IPS-15b (cell line): ENCODE results near the gene ARMC8.

Experiments used
- H3K27me3 ChIP-seq: one replicate; pipeline ENCODE4 v1.6.1; 2013; ENCODE audit warnings: low read length; ENCODE audit not compliant: control insufficient read depth, insufficient read depth
- H3K36me3 ChIP-seq: one replicate; pipeline ENCODE4 v1.6.1; 2013; ENCODE audit warnings: low read length; ENCODE audit not compliant: control insufficient read depth, insufficient read depth
- H3K4me1 ChIP-seq: one replicate; pipeline ENCODE4 v1.6.1; 2013; ENCODE audit warnings: mild to moderate bottlenecking, low read length; ENCODE audit not compliant: control insufficient read depth, insufficient read depth
- H3K4me3 ChIP-seq: one replicate; pipeline ENCODE4 v1.5.1; 2013; ENCODE audit warnings: low read depth, low read length
- H3K9ac ChIP-seq: one replicate; pipeline ENCODE4 v1.6.1; 2013; ENCODE audit warnings: low read depth, mild to moderate bottlenecking, low read length
- H3K9me3 ChIP-seq: one replicate; pipeline ENCODE4 v1.6.1; 2013; ENCODE audit warnings: mild to moderate bottlenecking, low read length; ENCODE audit not compliant: control insufficient read depth, insufficient read depth

ARMC8 gene

GRCh38 chr3:138202945-138203701 is 16.0 kb downstream of the ARMC8 start:
- no peaks in the 10 kb centered on the region for H3K9me3 ChIP-seq
- no peaks in the 10 kb centered on the region for H3K27me3 ChIP-seq
- H3K4me3 ChIP-seq = no peak overlapping the region
- no peak overlapping the region for H3K9ac ChIP-seq
- peaks cover 5% of the 10 kb centered on the region for H3K4me1 ChIP-seq
- no peaks in the 10 kb centered on the region for H3K36me3 ChIP-seq

GRCh38 chr3:138203938-138204337 is 16.8 kb downstream of the ARMC8 start:
- no peaks in the 10 kb centered on the region for H3K27me3 ChIP-seq
- no peaks in the 10 kb centered on the region for H3K36me3 ChIP-seq
- no peaks in the 10 kb centered on the region for H3K9me3 ChIP-seq
- no peak overlapping the region for H3K4me3 ChIP-seq
- H3K4me1 ChIP-seq = peaks cover 5% of the 10 kb centered on the region
- no peak overlapping the region for H3K9ac ChIP-seq

DNA sequence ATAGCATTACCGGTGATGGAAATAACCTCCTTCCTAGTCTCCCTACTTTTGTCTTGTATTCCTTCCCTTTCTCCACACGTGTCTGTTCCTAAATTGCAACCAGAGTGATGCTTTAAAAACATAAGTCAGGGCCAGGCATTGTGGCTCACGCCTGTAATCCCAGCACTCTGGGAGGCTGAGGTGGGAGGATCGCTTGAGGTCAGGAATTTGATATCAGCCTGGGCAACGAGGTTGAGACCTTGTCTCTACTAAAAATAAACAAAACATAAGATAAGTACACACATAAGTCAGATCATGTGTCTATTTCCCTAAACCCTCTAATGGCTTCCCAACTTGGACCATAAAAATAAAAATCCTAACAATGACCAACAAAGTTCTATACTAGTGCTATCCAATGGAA is 18.4 kb downstream of the ARMC8 start:
- H3K9me3 ChIP-seq = no peaks in the 10 kb centered on the region
- no peak overlapping the region for H3K9ac ChIP-seq
- H3K4me1 ChIP-seq = peaks cover 8% of the 10 kb centered on the region
- H3K27me3 ChIP-seq = no peaks in the 10 kb centered on the region
- no peaks in the 10 kb centered on the region for H3K36me3 ChIP-seq
- no peak overlapping the region for H3K4me3 ChIP-seq

- Histone ChIP-seq H3K36me3 (no peaks in the 10 kb centered on the region), H3K4me1 (peaks cover 12% of the 10 kb centered on the region), H3K27me3 (no peaks in the 10 kb centered on the region), H3K9me3 (no peaks in the 10 kb centered on the region), H3K9ac (no peak overlapping the region), H3K4me3 (no peak overlapping the region)
These were observed 19.1 kb downstream of the ARMC8 start for GRCh38 chr3:138206196-138206595.

DNA sequence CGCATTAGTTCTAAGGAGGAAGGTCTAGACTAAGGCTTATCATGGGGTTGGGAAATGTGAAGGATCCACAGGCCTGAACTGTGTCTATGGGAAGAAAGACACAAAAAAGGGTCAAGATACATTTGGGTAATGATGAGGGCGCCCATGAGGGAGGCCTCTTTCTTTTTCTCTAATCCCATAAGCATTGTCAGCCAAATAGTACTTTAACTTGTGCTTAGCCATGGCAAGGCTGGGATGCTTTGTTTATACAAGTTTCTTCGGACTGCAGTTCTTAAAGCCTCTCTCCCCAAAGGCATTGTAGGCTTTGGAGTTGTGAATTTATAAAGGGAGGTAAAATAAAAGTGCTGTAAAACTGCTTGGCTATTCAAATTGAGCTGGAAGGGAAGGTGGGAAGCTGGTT is 23.4 kb downstream of the ARMC8 start:
- H3K4me3 ChIP-seq = no peak overlapping the region
- no peaks in the 10 kb centered on the region for H3K27me3 ChIP-seq
- no peak overlapping the region for H3K9ac ChIP-seq
- no peaks in the 10 kb centered on the region for H3K9me3 ChIP-seq
- peaks cover 7% of the 10 kb centered on the region for H3K4me1 ChIP-seq
- H3K36me3 ChIP-seq = no peaks in the 10 kb centered on the region

DNA sequence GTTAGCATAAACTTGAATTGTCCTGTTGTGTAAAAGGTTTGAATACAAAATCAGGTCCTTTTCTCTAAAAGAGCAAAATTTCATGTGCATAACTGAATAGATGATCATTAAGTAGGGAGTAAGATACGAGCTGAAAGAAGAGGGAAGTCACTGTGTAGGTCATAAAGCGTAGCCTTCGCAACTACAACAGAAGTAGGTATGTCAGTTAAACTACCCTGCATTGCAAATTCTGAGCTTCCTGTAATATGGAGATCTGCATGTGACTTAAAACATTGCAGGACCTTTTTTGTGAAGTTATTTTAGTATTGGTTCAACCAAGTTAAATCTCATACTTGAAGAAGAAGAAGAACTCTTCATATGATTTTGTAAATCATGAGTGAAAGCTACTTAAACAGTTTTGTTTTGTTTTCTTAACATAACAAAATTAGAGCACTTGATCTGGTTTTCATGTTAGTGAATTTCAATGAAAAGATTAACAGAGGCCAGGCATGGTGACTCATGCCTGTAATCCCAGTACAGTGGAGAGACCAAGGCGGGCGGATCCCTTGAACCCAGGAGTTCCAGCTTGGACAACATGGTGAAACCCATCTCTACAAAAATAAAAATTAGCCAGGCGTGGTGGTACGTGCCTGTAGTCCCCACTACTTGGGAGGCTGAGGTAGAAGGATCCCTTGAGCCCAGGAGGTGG is 26.4 kb downstream of the ARMC8 start:
- Histone ChIP-seq H3K27me3 (no peaks in the 10 kb centered on the region), H3K9ac (no peak overlapping the region), H3K9me3 (no peaks in the 10 kb centered on the region), H3K4me1 (peaks cover 7% of the 10 kb centered on the region), H3K36me3 (no peaks in the 10 kb centered on the region), H3K4me3 (no peak overlapping the region)

DNA sequence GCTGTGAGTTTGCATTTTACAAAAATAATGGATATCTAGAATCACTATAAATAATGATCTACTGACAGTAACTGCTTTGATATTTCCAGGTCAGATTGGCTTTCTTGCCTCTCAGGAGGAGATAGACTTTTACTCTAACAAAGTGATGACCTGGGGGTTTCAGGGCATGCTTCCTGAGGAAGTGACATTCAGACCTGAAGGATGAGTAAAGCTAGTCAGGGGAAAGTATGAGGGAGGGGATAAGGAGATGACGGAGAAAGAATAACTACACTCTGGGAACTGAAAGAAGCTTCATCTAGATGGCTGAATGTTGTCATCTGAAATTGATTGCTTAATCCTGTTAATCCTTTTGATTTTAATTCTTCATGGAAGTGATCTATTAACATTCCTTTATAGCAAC is 32.2 kb downstream of the ARMC8 start:
- no peaks in the 10 kb centered on the region for H3K27me3 ChIP-seq
- H3K4me3 ChIP-seq = no peak overlapping the region
- H3K4me1 ChIP-seq = no peaks in the 10 kb centered on the region
- no peak overlapping the region for H3K9ac ChIP-seq
- no peaks in the 10 kb centered on the region for H3K9me3 ChIP-seq
- peaks cover 3% of the 10 kb centered on the region for H3K36me3 ChIP-seq

GRCh38 chr3:138220242-138220641 is 33.1 kb downstream of the ARMC8 start:
- no peaks in the 10 kb centered on the region for H3K4me1 ChIP-seq
- H3K27me3 ChIP-seq = no peaks in the 10 kb centered on the region
- H3K36me3 ChIP-seq = peaks cover 6% of the 10 kb centered on the region
- no peaks in the 10 kb centered on the region for H3K9me3 ChIP-seq
- H3K4me3 ChIP-seq = no peak overlapping the region
- no peak overlapping the region for H3K9ac ChIP-seq

DNA sequence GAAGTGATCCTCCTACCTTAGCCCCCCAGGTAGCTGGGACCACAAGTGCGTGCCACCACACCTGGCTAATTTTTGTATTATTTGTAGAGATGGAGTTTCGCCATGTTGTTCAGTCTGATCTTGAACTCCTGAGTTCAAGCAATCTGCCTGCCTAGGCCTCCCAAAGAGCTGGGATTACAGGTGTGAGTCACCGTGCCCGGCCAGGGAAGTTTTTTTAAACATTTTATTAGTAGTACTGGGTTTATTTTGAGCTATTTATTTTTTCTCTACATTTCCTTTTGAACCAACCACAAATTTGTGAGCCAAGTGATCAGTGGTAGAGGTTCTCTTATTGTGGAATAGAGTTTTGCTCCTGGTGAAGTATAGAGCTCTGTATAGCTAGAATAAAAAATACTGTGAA is 33.7 kb downstream of the ARMC8 start:
- Histone ChIP-seq H3K36me3 (peaks cover 6% of the 10 kb centered on the region), H3K27me3 (no peaks in the 10 kb centered on the region), H3K4me1 (no peaks in the 10 kb centered on the region), H3K9me3 (no peaks in the 10 kb centered on the region), H3K9ac (no peak overlapping the region), H3K4me3 (no peak overlapping the region)

- peaks cover 6% of the 10 kb centered on the region for H3K36me3 ChIP-seq
- no peak overlapping the region for H3K9ac ChIP-seq
- no peaks in the 10 kb centered on the region for H3K9me3 ChIP-seq
- H3K4me3 ChIP-seq = no peak overlapping the region
- no peaks in the 10 kb centered on the region for H3K27me3 ChIP-seq
- H3K4me1 ChIP-seq = no peaks in the 10 kb centered on the region
These were observed 35.2 kb downstream of the ARMC8 start for GRCh38 chr3:138222131-138222941.

DNA sequence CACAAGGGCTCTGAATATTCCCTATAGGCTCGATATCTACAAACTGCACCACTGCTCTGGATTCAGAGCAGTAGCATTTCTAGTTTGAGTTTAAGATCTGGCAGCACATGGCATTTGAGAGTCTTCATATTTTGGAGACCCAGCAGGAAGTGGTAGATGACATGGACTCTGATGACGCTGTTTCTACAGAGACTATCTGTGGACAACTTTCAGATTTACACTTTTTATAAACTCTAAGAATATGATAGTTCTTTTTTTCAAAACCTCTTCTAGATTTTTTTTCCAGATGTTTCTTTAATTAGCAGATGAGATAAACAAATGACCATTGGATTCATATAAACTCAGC is 35.8 kb downstream of the ARMC8 start:
- Histone ChIP-seq H3K36me3 (peaks cover 6% of the 10 kb centered on the region), H3K9me3 (no peaks in the 10 kb centered on the region), H3K4me1 (no peaks in the 10 kb centered on the region), H3K27me3 (no peaks in the 10 kb centered on the region), H3K9ac (no peak overlapping the region), H3K4me3 (no peak overlapping the region)

GRCh38 chr3:138227650-138228049 is 40.5 kb downstream of the ARMC8 start:
- Histone ChIP-seq H3K9me3 (no peaks in the 10 kb centered on the region), H3K9ac (no peak overlapping the region), H3K4me3 (no peak overlapping the region), H3K27me3 (no peaks in the 10 kb centered on the region), H3K4me1 (no peaks in the 10 kb centered on the region), H3K36me3 (peaks cover 6% of the 10 kb centered on the region)
